HG02763 (cell line): ENCODE measurements around the gene DRD4.
A peak's percentile ranks its signal among the peaks of the same experiment; 100 is the strongest.

ENCODE experiments used
- ATAC-seq: cut with Tn5 transposase; IDR thresholded peaks from one replicate; pipeline ENCODE4 v1.9.1; 2021; ENCODE audit warnings: mild to moderate bottlenecking, moderate library complexity; ENCODE audit not compliant: unreplicated experiment

Gene DRD4

GRCh38 chr11:609341-609811, 27.7 kb upstream of the DRD4 start:
- ATAC-seq: no peak

- ATAC-seq: no peak
These were observed 26.8 kb upstream of the DRD4 start for GRCh38 chr11:610146-610801.

GRCh38 chr11:611001-611996, 25.8 kb upstream of the DRD4 start:
- ATAC-seq: no peak

GRCh38 chr11:612201-612960, 24.7 kb upstream of the DRD4 start:
- ATAC-seq: no peak

GRCh38 chr11:612961-613300, 24.1 kb upstream of the DRD4 start:
- no peak for ATAC-seq

GRCh38 chr11:613369-613968, 23.6 kb upstream of the DRD4 start:
- no peak for ATAC-seq

GRCh38 chr11:614021-614622, 22.9 kb upstream of the DRD4 start:
- ATAC-seq: no peak

- no peak for ATAC-seq
These were observed 22.2 kb upstream of the DRD4 start for GRCh38 chr11:614623-615503.

- peak; percentile 76 for ATAC-seq
These were observed 21.4 kb upstream of the DRD4 start, which contains the start of gene IRF7 for GRCh38 chr11:615504-616319. IRF7 (minus strand) TSS chr11:615950; CDS start chr11:615364, 586 bp downstream.

GRCh38 chr11:616320-617198, 20.5 kb upstream of the DRD4 start:
- no peak for ATAC-seq

GRCh38 chr11:617199-617911, 19.7 kb upstream of the DRD4 start:
- no peak for ATAC-seq

GRCh38 chr11:617912-618682, 19.0 kb upstream of the DRD4 start:
- ATAC-seq: no peak

GRCh38 chr11:618856-619627, 18.0 kb upstream of the DRD4 start:
- ATAC-seq: no peak

GRCh38 chr11:619628-620050, 17.4 kb upstream of the DRD4 start:
- ATAC-seq: no peak

- ATAC-seq: no peak
These were observed 16.9 kb upstream of the DRD4 start for GRCh38 chr11:620201-620600.
